SK-N-SH (cell line): ENCODE data around the gene KCNN1. TPM values are rescaled to one million over a fixed set of nuclear protein-coding genes. Genes with fewer than 3 reads are reported as not detected.

ENCODE experiments used
- CTCF ChIA-PET: fragments of 300-600, 350-600 bp; formaldehyde crosslinking; extraction: SDS; loops from one replicate; lab custom pipeline; 2021; lab: Yijun Ruan, JAX
- POLR2A ChIA-PET: fragments of 350-600 bp; sonication (Branson Sonifier 250); formaldehyde crosslinking; extraction: SDS; loops from one replicate; lab custom pipeline; 2020; ENCODE audit warnings: antibody characterized with exemption, inconsistent platforms; lab: Yijun Ruan, JAX
- DNase-seq: peaks from one replicate; pipeline ENCODE4 v3.0.0; 2012
- H2AFZ ChIP-seq: fragments of 200-600 bp; sonication (generic); 2 replicates; pipeline ENCODE4 v1.8.1; 2016; ENCODE audit warnings: antibody characterized with exemption, mild to moderate bottlenecking, low read depth
- H3F3A ChIP-seq: fragments of 200-600 bp; sonication (generic); replicated peaks from 2 replicates; pipeline ENCODE3; 2016; ENCODE audit warnings: antibody characterized with exemption, mild to moderate bottlenecking; ENCODE audit not compliant: insufficient read depth
- H3K27ac ChIP-seq, 2 experiments: fragments of 200-500 bp in 1 of 2; fragments of 200-600 bp in 1 of 2; sonication (Bioruptor generic) in 1 of 2; sonication (generic), shearing (Covaris generic) in 1 of 2; 2 replicates each; pipeline versions ENCODE4 v1.5.1 to v1.6.1; 2014 to 2016; ENCODE audit warnings: low read depth in 2 of 2, inconsistent platforms in 1 of 2, low read length in 1 of 2, mild to moderate bottlenecking in 1 of 2, mixed read lengths in 1 of 2
- H3K27me3 ChIP-seq: fragments of 200-600 bp; sonication (generic), shearing (Covaris generic); 2 replicates; pipeline ENCODE4 v1.6.1; 2016; ENCODE audit warnings: mixed run types; ENCODE audit not compliant: insufficient read depth
- H3K36me3 ChIP-seq, 2 experiments: fragments of 200-500 bp in 1 of 2; fragments of 200-600 bp in 1 of 2; sonication (Bioruptor generic) in 1 of 2; sonication (generic) in 1 of 2; replicated peaks in 1 of 2; 2 replicates each; pipeline versions ENCODE3 to v1.5.1; 2014 to 2016; ENCODE audit warnings: low read length in 1 of 2, mild to moderate bottlenecking in 1 of 2; ENCODE audit not compliant: insufficient read depth in 2 of 2, control insufficient read depth in 1 of 2
- H3K4me1 ChIP-seq, 2 experiments: fragments of 200-500 bp in 1 of 2; fragments of 200-600 bp in 1 of 2; sonication (Bioruptor generic) in 1 of 2; sonication (generic), shearing (Covaris generic) in 1 of 2; 2 replicates each; pipeline versions ENCODE4 v1.5.1 to v1.6.1; 2014 to 2016; ENCODE audit warnings: low read depth in 1 of 2, low read length in 1 of 2, mixed run types in 1 of 2; ENCODE audit not compliant: insufficient read depth in 2 of 2, control insufficient read depth in 1 of 2
- H3K4me2 ChIP-seq: fragments of 200-600 bp; sonication (generic), shearing (Covaris generic); 2 replicates; pipeline ENCODE4 v1.6.1; 2017; ENCODE audit warnings: mixed run types
- H3K4me3 ChIP-seq, 2 experiments: fragments of 200-500 bp in 1 of 2; fragments of 200-600 bp in 1 of 2; sonication (Bioruptor generic) in 1 of 2; sonication (generic), shearing (Covaris generic) in 1 of 2; 2 replicates each; pipeline versions ENCODE4 v1.5.1 to v1.8.1; 2014 to 2016; ENCODE audit warnings: low read depth in 2 of 2, inconsistent platforms in 1 of 2, low read length in 1 of 2, mild to moderate bottlenecking in 1 of 2, mixed read lengths in 1 of 2, moderate library complexity in 1 of 2
- H3K79me2 ChIP-seq: fragments of 200-600 bp; sonication (generic); 2 replicates; pipeline ENCODE4 v1.8.1; 2017; ENCODE audit warnings: mild to moderate bottlenecking; ENCODE audit not compliant: insufficient read depth
- H3K9ac ChIP-seq: fragments of 200-600 bp; sonication (generic); 2 replicates; pipeline ENCODE4 v1.6.1; 2017; ENCODE audit warnings: mixed run types
- H3K9me2 ChIP-seq: fragments of 200-600 bp; sonication (generic); 2 replicates; pipeline ENCODE4 v1.6.1; 2017; ENCODE audit warnings: mixed run types
- H3K9me3 ChIP-seq: fragments of 200-600 bp; sonication (generic); 2 replicates; pipeline ENCODE4 v1.6.1; 2017; ENCODE audit warnings: mixed run types, mild to moderate bottlenecking, moderate library complexity
- H4K20me1 ChIP-seq: fragments of 200-600 bp; sonication (generic); 2 replicates; pipeline ENCODE4 v1.6.1; 2017; ENCODE audit warnings: mild to moderate bottlenecking, mixed run types; ENCODE audit not compliant: insufficient read depth
- CTCF ChIP-seq: fragments of 200-600 bp; sonication (generic); IDR thresholded peaks from 2 replicates; pipeline ENCODE4 v1.6.1; 2017; ENCODE audit warnings: antibody characterized with exemption, mild to moderate bottlenecking, moderate library complexity
- EZH2phosphoT487 ChIP-seq: fragments of 200-600 bp; sonication (generic); IDR thresholded peaks from 2 replicates; pipeline ENCODE4 v1.6.1; 2017; ENCODE audit warnings: low read depth, mixed run types, mild to moderate bottlenecking, antibody characterized with exemption, moderate library complexity, borderline replicate concordance
- FOSL2 ChIP-seq: IDR thresholded peaks from 2 replicates; pipeline ENCODE4 v1.4.0; 2012; ENCODE audit warnings: low read depth, mild to moderate bottlenecking, moderate library complexity, borderline replicate concordance
- FOXJ3 ChIP-seq: sonication (generic); formaldehyde crosslinking; IDR thresholded peaks from 2 replicates; pipeline ENCODE4 v1.5.1; 2020; ENCODE audit warnings: mild to moderate bottlenecking, missing genetic modification reagents
- JUND ChIP-seq: IDR thresholded peaks from 2 replicates; pipeline ENCODE4 v1.4.0; 2012
- MXI1 ChIP-seq: IDR thresholded peaks from 2 replicates; pipeline ENCODE4 v1.6.1; 2012; ENCODE audit warnings: mild to moderate bottlenecking, low read depth, low read length, improper control_type of control experiment
- NFIC ChIP-seq: IDR thresholded peaks from 2 replicates; pipeline ENCODE4 v1.4.0; 2012; ENCODE audit warnings: borderline replicate concordance
- NRF1 ChIP-seq: IDR thresholded peaks from 2 replicates; pipeline ENCODE4 v1.6.1; 2012; ENCODE audit warnings: low read depth, mild to moderate bottlenecking, low read length
- RCOR1 ChIP-seq: fragments of 150-350 bp; IDR thresholded peaks from 2 replicates; pipeline ENCODE4 v1.6.1; 2017; ENCODE audit warnings: antibody characterized with exemption, low read length
- RXRA ChIP-seq: IDR thresholded peaks from 2 replicates; pipeline ENCODE4 v1.4.0; 2012; ENCODE audit warnings: low read depth, mild to moderate bottlenecking, borderline replicate concordance
- SIN3A ChIP-seq: IDR thresholded peaks from 2 replicates; pipeline ENCODE4 v1.6.1; 2012; ENCODE audit warnings: low read depth, mild to moderate bottlenecking, low read length, moderate library complexity, borderline replicate concordance
- SMC3 ChIP-seq: IDR thresholded peaks from 2 replicates; pipeline ENCODE4 v1.6.1; 2012; ENCODE audit warnings: low read depth, low read length, improper control_type of control experiment
- TAF1 ChIP-seq: IDR thresholded peaks from 2 replicates; pipeline ENCODE4 v1.6.1; 2012; ENCODE audit warnings: low read depth, mild to moderate bottlenecking, low read length, moderate library complexity, borderline replicate concordance
- TCF12 ChIP-seq: IDR thresholded peaks from 2 replicates; pipeline ENCODE4 v1.4.0; 2012
- TEAD4 ChIP-seq: IDR thresholded peaks from 2 replicates; pipeline ENCODE4 v1.4.0; 2012; ENCODE audit warnings: mild to moderate bottlenecking, borderline replicate concordance; ENCODE audit not compliant: insufficient read depth
- YY1 ChIP-seq: IDR thresholded peaks from 2 replicates; pipeline ENCODE4 v1.4.0; 2012; ENCODE audit warnings: low read depth, mild to moderate bottlenecking
- WGBS: methylation state at CpG from one replicate; pipeline ENCODE4 v1.1.6; 2017; ENCODE audit warnings: low lambda C conversion rate; 5-methylcytosine and 5-hydroxymethylcytosine counted together
- polyA plus RNA-seq, 3 experiments: library from polyadenylated mRNA; depleted of rRNA; stranded (reverse); fragments of >200 nt; gene quantifications; 2 replicates each; pipeline ENCODE4 v1.2.3, GENCODE V29; 2012
- TF ChIP-seq, protein P1 (sequence below): IDR thresholded peaks from 2 replicates; pipeline ENCODE4; 2012
- TF ChIP-seq, protein P2 (sequence below): fragments of 150-350 bp; IDR thresholded peaks from 2 replicates; pipeline ENCODE4 v1.6.1; 2016; ENCODE audit warnings: mild to moderate bottlenecking, low read depth, low read length
- TF ChIP-seq, protein P3 (sequence below): IDR thresholded peaks from 2 replicates; pipeline ENCODE4 v1.4.0; 2012; ENCODE audit warnings: low read depth, borderline replicate concordance
- TF ChIP-seq, protein P4 (sequence below): IDR thresholded peaks from 2 replicates; pipeline ENCODE4 v1.4.0; 2012; ENCODE audit warnings: low read depth, borderline replicate concordance
- TF ChIP-seq, protein P5 (sequence below): IDR thresholded peaks from 2 replicates; pipeline ENCODE4 v1.4.0; 2012; ENCODE audit warnings: low read depth

KCNN1 gene
- polyA plus RNA-seq, 1 of the 3 experiments (the other 2 are of a cell fraction): 3.6 TPM

- H2AFZ ChIP-seq: no peak overlapping the region
- H3K4me1 ChIP-seq: no peaks in the 10 kb centered on the region; a peak in 1 of 4 replicates
- H3K27ac ChIP-seq: no peak overlapping the region
- H4K20me1 ChIP-seq: no peaks in the 10 kb centered on the region
- no peaks in the 10 kb centered on the region for H3K9me3 ChIP-seq
- no peaks in the 10 kb centered on the region for H3K79me2 ChIP-seq
- TF ChIP-seq, protein P1, sequence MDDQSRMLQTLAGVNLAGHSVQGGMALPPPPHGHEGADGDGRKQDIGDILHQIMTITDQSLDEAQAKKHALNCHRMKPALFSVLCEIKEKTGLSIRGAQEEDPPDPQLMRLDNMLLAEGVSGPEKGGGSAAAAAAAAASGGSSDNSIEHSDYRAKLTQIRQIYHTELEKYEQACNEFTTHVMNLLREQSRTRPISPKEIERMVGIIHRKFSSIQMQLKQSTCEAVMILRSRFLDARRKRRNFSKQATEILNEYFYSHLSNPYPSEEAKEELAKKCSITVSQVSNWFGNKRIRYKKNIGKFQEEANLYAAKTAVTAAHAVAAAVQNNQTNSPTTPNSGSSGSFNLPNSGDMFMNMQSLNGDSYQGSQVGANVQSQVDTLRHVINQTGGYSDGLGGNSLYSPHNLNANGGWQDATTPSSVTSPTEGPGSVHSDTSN: no peak
- TF ChIP-seq RXRA: peak; percentile 47; the same call in 1 of the 2 replicates
- TF ChIP-seq FOSL2: peak; percentile 70
- TF ChIP-seq NFIC: peak; percentile 53
- TF ChIP-seq JUND: peak; percentile 29
- TF ChIP-seq NRF1: no peak
- no peak for TF ChIP-seq RCOR1
- no peaks in the 10 kb centered on the region for H3F3A ChIP-seq
- POLR2A ChIA-PET: no interaction called here
- no peak overlapping the region for H3K9ac ChIP-seq
- DNase-seq: no peak
- CTCF ChIA-PET: interaction anchor here (1.3 to 2.7 kb wide), 2 partner anchors 11 to 39 kb away, joined by 4 to 6 read pairs; partner anchors contain the start of gene ARRDC2
- H3K4me3 ChIP-seq: no peak overlapping the region
- H3K4me2 ChIP-seq: no peak overlapping the region
- 28% methylated on average over 14 of the region's 14 CpGs for WGBS
- no peaks in the 10 kb centered on the region for H3K36me3 ChIP-seq
- H3K27me3 ChIP-seq: no peaks in the 10 kb centered on the region; the same call in 1 of the 2 replicates
- H3K9me2 ChIP-seq: no peaks in the 10 kb centered on the region
Observed at GRCh38 chr19:18046059-18046718, 79.3 kb downstream of the KCNN1 start.

DNA sequence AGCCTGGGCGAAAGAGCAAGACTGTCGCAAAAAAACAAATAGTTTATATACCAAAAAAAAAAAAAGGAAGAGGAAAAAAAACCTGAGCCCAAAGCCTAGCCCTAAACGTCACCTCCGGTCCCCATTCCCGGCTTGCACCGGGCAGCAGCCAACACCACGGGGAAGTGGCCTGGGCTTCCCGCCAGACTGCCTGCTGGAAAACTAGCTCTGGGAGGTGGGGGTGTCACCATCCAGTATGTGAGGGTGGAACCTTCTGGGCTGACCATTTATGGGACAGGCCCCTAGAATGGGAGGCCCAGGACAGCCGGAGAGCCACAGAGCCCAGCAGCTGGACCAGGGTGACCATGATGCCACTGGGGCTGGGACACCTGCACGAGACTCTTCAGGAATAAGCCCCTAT lies 82.5 kb downstream of the KCNN1 start:
- peaks cover 0 to 5% of the 10 kb centered on the region in 2 experiments; a peak in 2 of 4 replicates for H3K4me1 ChIP-seq
- H3K4me2 ChIP-seq: no peak overlapping the region
- H3K4me3 ChIP-seq: no peak overlapping the region
- no peaks in the 10 kb centered on the region for H3K9me3 ChIP-seq
- H3K36me3 ChIP-seq: no peaks in the 10 kb centered on the region
- no peaks in the 10 kb centered on the region for H4K20me1 ChIP-seq
- no peaks in the 10 kb centered on the region for H3K27me3 ChIP-seq
- CTCF ChIA-PET: interaction anchor here (1.3 kb wide), 1 partner anchor 42 kb away, joined by 3 read pairs; no protein-coding TSS in a partner anchor
- H3K79me2 ChIP-seq: no peaks in the 10 kb centered on the region
- no peaks in the 10 kb centered on the region for H3K9me2 ChIP-seq
- no peak overlapping the region for H3K9ac ChIP-seq
- DNase-seq: no peak
- POLR2A ChIA-PET: no interaction called here
- 77% methylated on average over 9 of the region's 10 CpGs for WGBS
- H3K27ac ChIP-seq: no peak overlapping the region
- H3F3A ChIP-seq: peaks cover 7% of the 10 kb centered on the region
- H2AFZ ChIP-seq: no peak overlapping the region
- TF ChIP-seq SMC3: no peak
- TF ChIP-seq, protein P2, sequence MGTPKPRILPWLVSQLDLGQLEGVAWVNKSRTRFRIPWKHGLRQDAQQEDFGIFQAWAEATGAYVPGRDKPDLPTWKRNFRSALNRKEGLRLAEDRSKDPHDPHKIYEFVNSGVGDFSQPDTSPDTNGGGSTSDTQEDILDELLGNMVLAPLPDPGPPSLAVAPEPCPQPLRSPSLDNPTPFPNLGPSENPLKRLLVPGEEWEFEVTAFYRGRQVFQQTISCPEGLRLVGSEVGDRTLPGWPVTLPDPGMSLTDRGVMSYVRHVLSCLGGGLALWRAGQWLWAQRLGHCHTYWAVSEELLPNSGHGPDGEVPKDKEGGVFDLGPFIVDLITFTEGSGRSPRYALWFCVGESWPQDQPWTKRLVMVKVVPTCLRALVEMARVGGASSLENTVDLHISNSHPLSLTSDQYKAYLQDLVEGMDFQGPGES: no peak
- TF ChIP-seq MXI1: no peak
- TF ChIP-seq RXRA: no peak
- TF ChIP-seq TCF12: no peak
- no peak for TF ChIP-seq CTCF
- no peak for TF ChIP-seq TEAD4
- TF ChIP-seq SIN3A: no peak
- TF ChIP-seq YY1: no peak
- no peak for TF ChIP-seq FOXJ3
- TF ChIP-seq, protein P3, sequence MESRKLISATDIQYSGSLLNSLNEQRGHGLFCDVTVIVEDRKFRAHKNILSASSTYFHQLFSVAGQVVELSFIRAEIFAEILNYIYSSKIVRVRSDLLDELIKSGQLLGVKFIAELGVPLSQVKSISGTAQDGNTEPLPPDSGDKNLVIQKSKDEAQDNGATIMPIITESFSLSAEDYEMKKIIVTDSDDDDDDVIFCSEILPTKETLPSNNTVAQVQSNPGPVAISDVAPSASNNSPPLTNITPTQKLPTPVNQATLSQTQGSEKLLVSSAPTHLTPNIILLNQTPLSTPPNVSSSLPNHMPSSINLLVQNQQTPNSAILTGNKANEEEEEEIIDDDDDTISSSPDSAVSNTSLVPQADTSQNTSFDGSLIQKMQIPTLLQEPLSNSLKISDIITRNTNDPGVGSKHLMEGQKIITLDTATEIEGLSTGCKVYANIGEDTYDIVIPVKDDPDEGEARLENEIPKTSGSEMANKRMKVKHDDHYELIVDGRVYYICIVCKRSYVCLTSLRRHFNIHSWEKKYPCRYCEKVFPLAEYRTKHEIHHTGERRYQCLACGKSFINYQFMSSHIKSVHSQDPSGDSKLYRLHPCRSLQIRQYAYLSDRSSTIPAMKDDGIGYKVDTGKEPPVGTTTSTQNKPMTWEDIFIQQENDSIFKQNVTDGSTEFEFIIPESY: no peak
- no peak for TF ChIP-seq TAF1
- no peak for TF ChIP-seq EZH2phosphoT487
- TF ChIP-seq, protein P4, sequence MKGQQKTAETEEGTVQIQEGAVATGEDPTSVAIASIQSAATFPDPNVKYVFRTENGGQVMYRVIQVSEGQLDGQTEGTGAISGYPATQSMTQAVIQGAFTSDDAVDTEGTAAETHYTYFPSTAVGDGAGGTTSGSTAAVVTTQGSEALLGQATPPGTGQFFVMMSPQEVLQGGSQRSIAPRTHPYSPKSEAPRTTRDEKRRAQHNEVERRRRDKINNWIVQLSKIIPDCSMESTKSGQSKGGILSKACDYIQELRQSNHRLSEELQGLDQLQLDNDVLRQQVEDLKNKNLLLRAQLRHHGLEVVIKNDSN: no peak
- TF ChIP-seq, protein P5, sequence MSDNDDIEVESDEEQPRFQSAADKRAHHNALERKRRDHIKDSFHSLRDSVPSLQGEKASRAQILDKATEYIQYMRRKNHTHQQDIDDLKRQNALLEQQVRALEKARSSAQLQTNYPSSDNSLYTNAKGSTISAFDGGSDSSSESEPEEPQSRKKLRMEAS: no peak
